H9 (cell line): ENCODE measurements around the gene KISS1R. TPM values are rescaled to one million over a fixed set of nuclear protein-coding genes. Genes with fewer than 3 reads are reported as not detected.
"Not testable (repeated sequence)": the region's sequence is repeated elsewhere in the genome, so short reads cannot be mapped to it uniquely, and the experiment has no call there.

Source experiments
- DNase-seq: peaks from one replicate; pipeline ENCODE4 v3.0.0-alpha.2; 2017
- H2AFZ ChIP-seq: one replicate; pipeline ENCODE4 v1.6.1; 2013; ENCODE audit warnings: mild to moderate bottlenecking, low read length, control low read depth, moderate library complexity
- H2AK5ac ChIP-seq: 2 replicates; pipeline ENCODE4 v1.6.1; 2013; ENCODE audit warnings: low read length, control low read depth, mixed read lengths; ENCODE audit not compliant: insufficient read length
- H2BK120ac ChIP-seq: one replicate; pipeline ENCODE4 v1.6.1; 2013; ENCODE audit warnings: low read depth, mild to moderate bottlenecking, low read length, control low read depth, inconsistent platforms; ENCODE audit not compliant: poor library complexity, severe bottlenecking
- H2BK12ac ChIP-seq: 2 replicates; pipeline ENCODE4 v1.6.1; 2013; ENCODE audit warnings: low read length, control low read depth, mixed read lengths, low read depth; ENCODE audit not compliant: insufficient read length
- H2BK15ac ChIP-seq: 2 replicates; pipeline ENCODE4 v1.6.1; 2013; ENCODE audit warnings: low read depth, low read length, control low read depth
- H2BK20ac ChIP-seq: one replicate; pipeline ENCODE4 v1.6.1; 2013; ENCODE audit warnings: low read depth, mild to moderate bottlenecking, low read length, control low read depth, inconsistent platforms; ENCODE audit not compliant: poor library complexity, severe bottlenecking
- H2BK5ac ChIP-seq: 2 replicates; pipeline ENCODE4 v1.6.1; 2013; ENCODE audit warnings: low read length, control low read depth, mixed read lengths; ENCODE audit not compliant: insufficient read length
- H3K14ac ChIP-seq: 2 replicates; pipeline ENCODE4 v1.6.1; 2013; ENCODE audit warnings: low read length, control low read depth; ENCODE audit not compliant: insufficient read depth
- H3K18ac ChIP-seq: 2 replicates; pipeline ENCODE4 v1.6.1; 2013; ENCODE audit warnings: low read depth, mild to moderate bottlenecking, mixed read lengths, low read length, control low read depth; ENCODE audit not compliant: insufficient read length
- H3K23ac ChIP-seq: 2 replicates; pipeline ENCODE4 v1.6.1; 2013; ENCODE audit warnings: low read length, control low read depth, mixed read lengths, low read depth; ENCODE audit not compliant: insufficient read length
- H3K23me2 ChIP-seq: 2 replicates; pipeline ENCODE4 v1.6.1; 2013; ENCODE audit warnings: low read depth, mild to moderate bottlenecking, mixed read lengths, low read length, control low read depth; ENCODE audit not compliant: insufficient read length, poor library complexity, severe bottlenecking
- H3K27ac ChIP-seq: 2 replicates; pipeline ENCODE4 v1.5.1; 2013; ENCODE audit warnings: low read length, control low read depth, mixed read lengths, low read depth; ENCODE audit not compliant: insufficient read length
- H3K27me3 ChIP-seq: 2 replicates; pipeline ENCODE4 v1.6.1; 2013; ENCODE audit warnings: low read length, control low read depth, inconsistent platforms; ENCODE audit not compliant: insufficient read depth
- H3K4ac ChIP-seq: 2 replicates; pipeline ENCODE4 v1.6.1; 2013; ENCODE audit warnings: low read depth, mild to moderate bottlenecking, control low read depth, inconsistent platforms, low read length, moderate library complexity
- H3K4me1 ChIP-seq: 2 replicates; pipeline ENCODE4 v1.6.1; 2013; ENCODE audit warnings: low read length, control low read depth, inconsistent platforms; ENCODE audit not compliant: insufficient read depth
- H3K4me2 ChIP-seq: 2 replicates; pipeline ENCODE4 v1.6.1; 2013; ENCODE audit warnings: low read length, control low read depth, mixed read lengths; ENCODE audit not compliant: insufficient read length, insufficient read depth
- H3K56ac ChIP-seq: 2 replicates; pipeline ENCODE4 v1.6.1; 2013; ENCODE audit warnings: low read depth, mild to moderate bottlenecking, mixed read lengths, low read length, control low read depth; ENCODE audit not compliant: insufficient read length
- H3K79me1 ChIP-seq: 2 replicates; pipeline ENCODE4 v1.6.1; 2013; ENCODE audit warnings: low read depth, mild to moderate bottlenecking, moderate library complexity, low read length, control low read depth, inconsistent platforms; ENCODE audit not compliant: insufficient read depth, poor library complexity, severe bottlenecking
- H3K79me2 ChIP-seq: 2 replicates; pipeline ENCODE4 v1.6.1; 2013; ENCODE audit warnings: low read length, control low read depth, inconsistent platforms; ENCODE audit not compliant: insufficient read depth
- H3K9ac ChIP-seq: 2 replicates; pipeline ENCODE4 v1.6.1; 2013; ENCODE audit warnings: low read length, control low read depth, mixed read lengths; ENCODE audit not compliant: insufficient read length; ENCODE audit errors: extremely low read depth
- H3K9me3 ChIP-seq: one replicate; pipeline ENCODE4 v1.6.1; 2013; ENCODE audit warnings: low read depth, low read length, inconsistent platforms; ENCODE audit not compliant: control insufficient read depth
- H3T11ph ChIP-seq: one replicate; pipeline ENCODE4 v1.6.1; 2013; ENCODE audit warnings: mild to moderate bottlenecking, low read length, control low read depth, inconsistent platforms
- H4K20me1 ChIP-seq: one replicate; pipeline ENCODE4 v1.6.1; 2013; ENCODE audit not compliant: control insufficient read depth, insufficient read length, insufficient read depth
- H4K5ac ChIP-seq: 2 replicates; pipeline ENCODE4 v1.6.1; 2013; ENCODE audit warnings: low read depth, mild to moderate bottlenecking, mixed read lengths, low read length, control low read depth; ENCODE audit not compliant: insufficient read length
- H4K8ac ChIP-seq: replicated peaks from 2 replicates; pipeline ENCODE4 v1.6.1; 2013; ENCODE audit warnings: low read length, control low read depth, mixed read lengths, low read depth; ENCODE audit not compliant: insufficient read length
- H4K91ac ChIP-seq: 2 replicates; pipeline ENCODE4 v1.6.1; 2013; ENCODE audit warnings: low read depth, mild to moderate bottlenecking, moderate library complexity, mixed read lengths, low read length, control low read depth; ENCODE audit not compliant: insufficient read length
- H3K27ac Mint-ChIP-seq, 3 experiments: 2 replicates in 2 of 3; 3 replicates in 1 of 3; pipeline ENCODE4 v1.8.0; 2020 to 2021; ENCODE audit warnings: mixed read lengths in 3 of 3, mild to moderate bottlenecking in 1 of 3, moderate library complexity in 1 of 3
- H3K27me3 Mint-ChIP-seq: 2 replicates; pipeline ENCODE4 v1.8.0; 2021; ENCODE audit warnings: low read depth, mild to moderate bottlenecking, moderate library complexity, mixed read lengths
- H3K36me3 Mint-ChIP-seq, 3 experiments: 2 replicates in 2 of 3; 3 replicates in 1 of 3; pipeline ENCODE4 v1.8.0; 2020 to 2021; ENCODE audit warnings: low read depth in 3 of 3, mixed read lengths in 3 of 3; ENCODE audit not compliant: insufficient read depth in 1 of 3
- H3K4me1 Mint-ChIP-seq, 2 experiments: 2 replicates each; pipeline ENCODE4 v1.8.0; 2020; ENCODE audit warnings: mixed read lengths in 2 of 2
- H3K4me3 Mint-ChIP-seq, 2 experiments: 2 replicates in 1 of 2; 3 replicates in 1 of 2; pipeline ENCODE4 v1.8.0; 2020 to 2021; ENCODE audit warnings: mild to moderate bottlenecking in 2 of 2, mixed read lengths in 2 of 2, moderate library complexity in 1 of 2
- H3K9me3 Mint-ChIP-seq, 2 experiments: 2 replicates in 1 of 2; 3 replicates in 1 of 2; pipeline ENCODE4 v1.8.0; 2020; ENCODE audit warnings: mild to moderate bottlenecking in 2 of 2, mixed read lengths in 2 of 2, moderate library complexity in 1 of 2
- WGBS: extraction: QIAGEN DNeasy Blood & Tissue Kit; methylation state at CpG from one replicate; pipeline ENCODE4 v1.1.7; 2013; ENCODE audit warnings: missing lambda C conversion rate, low lambda C conversion rate, mixed read lengths; ENCODE audit not compliant: insufficient read length; ENCODE audit errors: extremely low coverage; 5-methylcytosine and 5-hydroxymethylcytosine counted together
- total RNA-seq: library from RNA; stranded (reverse); gene quantifications from 2 replicates; pipeline ENCODE4 v1.2.1, GENCODE V29; 2021
- TF ChIP-seq, protein P1 (sequence below): fragments of 200-600 bp; sonication (generic); conservative IDR thresholded peaks from 3 replicates; pipeline ENCODE4 v1.8.0; 2021; ENCODE audit warnings: antibody characterized with exemption, mild to moderate bottlenecking

The KISS1R gene
- total RNA-seq, 1 experiment from 2014 or later: 3.3 TPM

DNA sequence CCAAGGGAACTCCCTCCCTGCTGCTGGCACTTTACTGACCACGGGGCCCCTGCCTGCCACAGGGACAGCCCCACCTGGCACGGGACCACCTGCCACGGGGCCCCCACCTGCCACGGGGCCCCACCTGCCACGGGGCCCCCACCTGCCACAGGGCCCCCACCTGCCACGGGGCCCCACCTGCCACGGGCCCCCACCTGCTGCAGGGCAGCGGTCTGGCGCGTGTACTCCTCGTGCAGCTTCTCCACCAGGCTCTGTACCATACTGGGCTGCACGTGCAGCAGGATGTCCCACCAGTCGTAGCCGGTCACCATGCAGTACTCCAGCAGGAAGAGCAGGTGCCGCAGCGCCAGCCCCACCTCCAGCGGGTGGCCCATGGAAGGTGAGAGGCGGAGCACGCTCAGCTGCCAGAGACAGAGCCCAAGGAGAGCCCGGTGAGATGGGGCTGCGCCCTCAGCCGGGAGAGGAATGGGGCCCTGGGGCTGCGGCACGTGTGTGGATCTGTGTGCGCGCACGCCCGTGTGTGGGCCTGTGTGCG, 40.3 kb upstream of the KISS1R start:
- H3K79me1 ChIP-seq: no peaks in the 10 kb centered on the region
- no peak overlapping the region for H3K23ac ChIP-seq
- Mint-ChIP-seq H3K4me1 (peaks cover 0 to 2% of the 10 kb centered on the region in 2 experiments; a peak in 1 of 4 replicates), H3K27me3 (no peaks in the 10 kb centered on the region; the same call in 1 of the 2 replicates), H3K36me3 (peaks cover 26 to 50% (median 35%) of the 10 kb centered on the region in 3 experiments), H3K4me3 (no peak overlapping the region), H3K9me3 (peaks cover 3% of the 10 kb centered on the region in 2 experiments; a peak in 2 of 5 replicates), H3K27ac (no peak overlapping the region)
- no peaks in the 10 kb centered on the region for H3K79me2 ChIP-seq
- no peaks in the 10 kb centered on the region for H4K20me1 ChIP-seq
- H3K27me3 ChIP-seq: no peaks in the 10 kb centered on the region
- H2BK20ac ChIP-seq: no peak overlapping the region
- no peaks in the 10 kb centered on the region for H3K9me3 ChIP-seq
- H2BK5ac ChIP-seq: no peak overlapping the region
- H2AK5ac ChIP-seq: no peak overlapping the region
- H3T11ph ChIP-seq: no peak overlapping the region
- no peak overlapping the region for H3K27ac ChIP-seq
- H4K91ac ChIP-seq: no peak overlapping the region
- TF ChIP-seq, protein P1, sequence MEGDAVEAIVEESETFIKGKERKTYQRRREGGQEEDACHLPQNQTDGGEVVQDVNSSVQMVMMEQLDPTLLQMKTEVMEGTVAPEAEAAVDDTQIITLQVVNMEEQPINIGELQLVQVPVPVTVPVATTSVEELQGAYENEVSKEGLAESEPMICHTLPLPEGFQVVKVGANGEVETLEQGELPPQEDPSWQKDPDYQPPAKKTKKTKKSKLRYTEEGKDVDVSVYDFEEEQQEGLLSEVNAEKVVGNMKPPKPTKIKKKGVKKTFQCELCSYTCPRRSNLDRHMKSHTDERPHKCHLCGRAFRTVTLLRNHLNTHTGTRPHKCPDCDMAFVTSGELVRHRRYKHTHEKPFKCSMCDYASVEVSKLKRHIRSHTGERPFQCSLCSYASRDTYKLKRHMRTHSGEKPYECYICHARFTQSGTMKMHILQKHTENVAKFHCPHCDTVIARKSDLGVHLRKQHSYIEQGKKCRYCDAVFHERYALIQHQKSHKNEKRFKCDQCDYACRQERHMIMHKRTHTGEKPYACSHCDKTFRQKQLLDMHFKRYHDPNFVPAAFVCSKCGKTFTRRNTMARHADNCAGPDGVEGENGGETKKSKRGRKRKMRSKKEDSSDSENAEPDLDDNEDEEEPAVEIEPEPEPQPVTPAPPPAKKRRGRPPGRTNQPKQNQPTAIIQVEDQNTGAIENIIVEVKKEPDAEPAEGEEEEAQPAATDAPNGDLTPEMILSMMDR: no peak
- DNase-seq: no peak
- H3K9ac ChIP-seq: no peak overlapping the region
- no peak overlapping the region for H3K18ac ChIP-seq
- H3K56ac ChIP-seq: no peak overlapping the region
- no peak overlapping the region for H4K8ac ChIP-seq
- no peak overlapping the region for H2BK15ac ChIP-seq
- H2BK12ac ChIP-seq: no peak overlapping the region
- WGBS: no CpG with 5 or more reads among the region's 29 CpGs
- no peak overlapping the region for H3K4ac ChIP-seq
- no peak overlapping the region for H3K14ac ChIP-seq
- H3K23me2 ChIP-seq: peaks cover 3% of the 10 kb centered on the region
- no peak overlapping the region for H2BK120ac ChIP-seq
- no peaks in the 10 kb centered on the region for H3K4me1 ChIP-seq
- no peak overlapping the region for H4K5ac ChIP-seq
- no peak overlapping the region for H3K4me2 ChIP-seq
- H2AFZ ChIP-seq: no peak overlapping the region

DNA sequence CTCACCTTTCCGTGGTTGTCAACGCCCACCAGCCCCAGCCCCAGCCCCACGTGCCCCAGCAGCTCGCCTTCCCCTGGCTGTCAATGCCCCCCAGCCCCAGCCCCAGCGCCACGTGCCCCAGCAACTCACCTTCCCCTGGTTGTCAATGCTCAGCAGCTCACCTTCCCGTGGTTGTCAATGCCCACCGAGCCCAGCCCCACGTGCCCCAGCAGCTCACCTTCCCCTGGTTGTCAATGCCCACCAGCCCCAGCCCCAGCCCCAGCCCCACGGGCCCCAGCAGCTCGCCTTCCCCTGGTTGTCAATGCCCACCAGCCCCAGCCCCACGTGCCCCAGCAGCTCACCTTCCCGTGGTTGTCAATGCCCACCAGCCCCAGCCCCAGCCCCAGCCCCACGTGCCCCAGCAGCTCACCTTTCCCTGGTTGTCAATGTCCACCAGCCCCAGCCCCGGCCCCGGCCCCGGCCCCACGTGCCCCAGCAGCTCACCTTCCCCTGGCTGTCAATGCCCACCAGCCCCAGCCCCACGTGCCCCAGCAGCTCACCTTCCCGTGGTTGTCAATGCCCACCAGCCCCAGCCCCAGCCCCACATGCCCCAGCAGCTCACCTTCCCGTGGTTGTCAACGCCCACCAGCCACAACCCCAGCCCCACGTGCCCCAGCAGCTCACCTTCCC, 39.0 kb upstream of the KISS1R start:
- H3K4me1 ChIP-seq, H2AK5ac ChIP-seq, H3K9me3 ChIP-seq, H2AFZ ChIP-seq, H3K23ac ChIP-seq, H4K91ac ChIP-seq, H4K20me1 ChIP-seq, H3K4ac ChIP-seq, H3K27me3 ChIP-seq, H3K9me3 Mint-ChIP-seq, H3K27ac Mint-ChIP-seq, H3K4me1 Mint-ChIP-seq, H2BK5ac ChIP-seq, H3K4me3 Mint-ChIP-seq, H2BK12ac ChIP-seq, H3K4me2 ChIP-seq, H2BK15ac ChIP-seq, H3K79me1 ChIP-seq, DNase-seq, H3K27me3 Mint-ChIP-seq, H3K56ac ChIP-seq, H4K5ac ChIP-seq, H2BK120ac ChIP-seq, H3T11ph ChIP-seq, H4K8ac ChIP-seq, H2BK20ac ChIP-seq, H3K9ac ChIP-seq, H3K14ac ChIP-seq, H3K18ac ChIP-seq, H3K27ac ChIP-seq, H3K23me2 ChIP-seq, H3K79me2 ChIP-seq: not testable (repeated sequence)
- WGBS: no CpG with 5 or more reads among the region's 23 CpGs
- H3K36me3 Mint-ChIP-seq: peaks cover 32 to 58% (median 42%) of the 10 kb centered on the region in 3 experiments
